GM12891 (cell line): ENCODE data around the gene VMP1.
"Not testable (repeated sequence)": the region's sequence is repeated elsewhere in the genome, so short reads cannot be mapped to it uniquely, and the experiment has no call there.

ENCODE experiments used
- DNase-seq: peaks from one replicate; pipeline ENCODE4 v3.0.0; 2011; ENCODE audit warnings: low spot score; ENCODE audit not compliant: insufficient read length
- FAIRE-seq: peaks from 2 replicates; lab custom pipeline; 2011; peaks lifted over from hg19 to GRCh38; lab: Jason Lieb, UNC
- PAX5 ChIP-seq: IDR thresholded peaks from 2 replicates; pipeline ENCODE4 v1.6.1; 2011; ENCODE audit warnings: low read length, moderate library complexity, mild to moderate bottlenecking; ENCODE audit not compliant: insufficient read depth, severe bottlenecking
- POLR2A ChIP-seq: IDR thresholded peaks from 2 replicates; pipeline ENCODE4 v1.6.1; 2011; ENCODE audit warnings: low read depth, low read length, control low read depth
- POLR2AphosphoS5 ChIP-seq: IDR thresholded peaks from 2 replicates; pipeline ENCODE4 v1.6.1; 2011; ENCODE audit warnings: low read depth, low read length, control low read depth
- POU2F2 ChIP-seq: IDR thresholded peaks from 2 replicates; pipeline ENCODE4 v1.6.1; 2011; ENCODE audit warnings: low read depth, mild to moderate bottlenecking, control low read depth, low read length, moderate library complexity
- SPI1 ChIP-seq: IDR thresholded peaks from 2 replicates; pipeline ENCODE4 v1.6.1; 2011; ENCODE audit warnings: low read depth, low read length, control low read depth
- TAF1 ChIP-seq: IDR thresholded peaks from 2 replicates; pipeline ENCODE4 v1.6.1; 2011; ENCODE audit warnings: low read depth, low read length, control low read depth

VMP1 gene

DNA sequence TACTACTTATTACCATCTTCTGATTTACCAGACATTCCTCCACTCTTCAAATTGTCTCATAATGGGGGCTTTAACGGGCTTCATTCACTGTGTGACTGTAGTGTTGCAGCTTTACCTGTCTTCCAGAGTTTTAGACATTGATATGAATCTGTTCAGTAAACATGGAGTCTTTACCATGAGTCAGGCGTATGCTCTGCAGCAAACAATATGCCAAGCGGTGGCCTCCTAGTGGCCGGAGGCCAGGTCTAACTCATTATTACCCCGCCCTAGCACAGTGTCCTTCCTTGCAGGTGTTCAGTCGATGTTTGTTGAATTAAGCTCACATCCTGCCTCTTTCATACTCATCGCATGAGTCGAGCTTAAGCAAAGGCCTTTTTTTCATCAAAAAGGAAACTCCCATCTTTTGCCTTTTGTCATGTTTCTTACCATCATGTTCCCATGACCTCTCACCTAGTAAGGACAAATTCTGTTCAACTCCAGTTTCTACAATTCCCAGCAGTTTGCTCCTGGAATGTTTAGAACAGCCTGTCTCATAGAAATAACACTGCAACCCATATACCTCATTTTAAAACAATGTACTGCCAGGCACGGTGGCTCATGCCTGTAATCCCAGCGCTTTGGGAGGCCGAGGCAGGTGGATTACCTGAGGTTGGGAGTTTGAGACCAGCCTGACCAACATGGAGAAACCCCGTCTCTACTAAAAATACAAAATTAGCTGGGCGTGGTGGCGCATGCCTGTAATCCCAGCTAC lies 145.9 kb downstream of the VMP1 start:
- FAIRE-seq = peak; percentile 72

DNA sequence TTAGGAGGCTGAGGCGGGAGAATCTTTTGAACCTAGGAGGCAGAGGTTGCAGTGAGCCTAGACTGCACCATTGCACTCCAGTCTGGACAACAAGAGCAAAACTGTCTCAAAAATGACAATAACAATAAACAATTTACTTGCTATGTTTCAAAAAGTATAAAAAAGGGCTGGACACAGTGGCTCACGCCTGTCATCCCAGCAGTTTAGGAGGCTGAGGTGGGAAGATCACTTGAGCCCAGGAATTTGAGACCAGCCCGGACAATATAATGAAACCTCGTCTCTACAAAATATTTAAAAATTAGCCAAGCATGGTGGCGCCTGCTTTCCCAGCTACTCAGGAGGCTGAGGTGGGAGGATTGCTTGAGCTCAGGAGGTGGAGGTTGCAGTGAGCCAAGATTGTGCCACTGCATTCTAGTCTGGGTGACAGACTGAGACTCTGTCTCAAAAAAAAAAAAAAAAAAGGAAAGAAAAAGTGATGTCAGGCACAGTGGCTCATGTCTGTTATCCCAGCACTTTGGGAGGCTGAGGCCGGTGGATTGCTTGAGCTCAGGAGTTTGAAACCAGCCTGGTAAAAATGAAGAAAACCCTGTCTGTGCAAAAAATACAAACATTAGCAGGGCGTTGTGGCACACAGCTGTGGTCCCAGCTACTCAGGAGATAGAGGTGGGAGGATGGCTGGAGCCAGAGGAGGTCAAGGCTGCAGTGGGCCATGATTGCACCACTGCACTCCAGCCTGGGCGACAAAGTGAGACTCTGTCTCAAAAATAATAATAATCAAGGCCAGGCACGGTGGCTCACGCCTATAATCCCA lies 146.7 kb downstream of the VMP1 start:
- not testable (repeated sequence) for DNase-seq, FAIRE-seq

More for the DNA sequence above, 145.9 kb downstream of the VMP1 start:
- TF ChIP-seq POLR2AphosphoS5 (no peak), POU2F2 (no peak)
- DNase-seq = peak; percentile 23

DNA sequence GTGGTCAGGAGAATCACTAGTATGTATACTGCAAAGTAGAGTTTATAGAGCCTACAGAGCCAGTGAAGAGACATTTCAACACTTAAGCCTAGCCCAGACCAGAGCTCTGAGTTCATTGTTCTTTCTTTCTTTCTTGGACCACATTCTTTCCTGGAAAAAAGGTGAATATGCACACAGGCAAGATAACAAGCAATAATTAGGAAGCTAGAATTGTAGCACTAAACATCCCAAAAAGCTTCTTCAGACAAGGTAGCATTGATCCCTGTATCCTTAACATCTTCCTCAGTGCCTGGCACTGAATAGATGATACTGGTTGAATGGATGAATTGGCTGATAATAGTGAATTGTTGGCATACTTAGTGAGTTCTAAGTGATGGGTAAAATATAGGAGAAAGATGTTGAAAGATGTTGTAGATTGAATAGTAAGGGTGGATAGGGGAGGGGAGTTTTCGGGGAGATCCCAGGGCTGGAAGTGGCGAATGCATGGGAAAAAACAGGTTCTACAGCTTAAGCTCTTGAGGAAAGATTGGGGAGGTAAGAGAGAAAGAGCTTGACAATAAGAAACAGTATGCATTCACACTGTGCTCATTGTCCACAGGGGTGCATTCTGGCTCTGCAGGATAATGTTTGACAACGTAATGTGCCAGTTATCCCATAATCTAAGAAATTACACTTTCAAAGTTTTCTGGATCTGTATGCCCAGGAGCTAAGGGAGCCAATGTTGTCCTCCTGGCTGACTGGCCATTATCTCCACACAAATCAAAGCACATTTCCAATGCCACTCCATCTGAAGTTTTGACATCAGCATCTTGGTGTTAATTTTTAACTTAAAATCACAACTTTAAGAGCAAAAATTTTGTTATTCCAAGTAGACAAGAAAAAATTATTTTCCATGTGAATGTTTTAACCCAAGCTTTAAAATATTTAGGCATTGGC lies 149.7 kb downstream of the VMP1 start:
- no peak for FAIRE-seq
- DNase-seq = no peak
- TF ChIP-seq POU2F2 = no peak
- TF ChIP-seq POLR2AphosphoS5 = no peak
- no peak for TF ChIP-seq TAF1
- TF ChIP-seq POLR2A = no peak
- TF ChIP-seq SPI1 = no peak
- no peak for TF ChIP-seq PAX5

DNA sequence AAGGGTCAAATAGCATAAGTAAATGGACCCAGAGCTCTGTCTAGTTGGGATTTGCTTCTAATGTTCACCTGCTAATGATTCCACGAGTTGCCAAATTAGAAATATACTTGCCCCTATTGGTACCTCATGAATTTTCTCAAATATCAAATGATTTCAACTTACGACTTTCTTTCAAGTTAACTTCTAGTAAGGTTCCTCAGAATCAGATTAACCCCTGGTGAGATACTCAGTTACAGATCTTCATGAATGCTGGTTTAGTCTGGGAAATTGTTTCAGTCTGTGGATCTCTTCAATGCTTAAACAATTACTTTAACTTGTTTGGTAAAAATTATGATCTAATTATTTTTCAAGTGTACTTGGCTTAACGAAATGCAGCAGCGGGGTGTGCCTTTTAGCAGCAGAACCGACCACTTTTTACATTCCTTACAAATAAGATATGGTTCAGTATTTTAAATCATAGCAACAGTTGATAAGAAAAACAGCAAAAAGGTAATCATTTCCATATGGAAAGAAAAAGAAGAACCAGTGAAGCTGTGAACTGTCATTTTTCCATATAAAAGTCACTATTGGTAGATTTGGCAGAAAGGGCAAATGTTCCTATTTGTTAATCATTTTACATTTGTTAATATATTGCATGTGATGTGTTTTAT lies 150.8 kb downstream of the VMP1 start:
- no peak for FAIRE-seq
- TF ChIP-seq PAX5 = no peak
- DNase-seq = no peak

DNA sequence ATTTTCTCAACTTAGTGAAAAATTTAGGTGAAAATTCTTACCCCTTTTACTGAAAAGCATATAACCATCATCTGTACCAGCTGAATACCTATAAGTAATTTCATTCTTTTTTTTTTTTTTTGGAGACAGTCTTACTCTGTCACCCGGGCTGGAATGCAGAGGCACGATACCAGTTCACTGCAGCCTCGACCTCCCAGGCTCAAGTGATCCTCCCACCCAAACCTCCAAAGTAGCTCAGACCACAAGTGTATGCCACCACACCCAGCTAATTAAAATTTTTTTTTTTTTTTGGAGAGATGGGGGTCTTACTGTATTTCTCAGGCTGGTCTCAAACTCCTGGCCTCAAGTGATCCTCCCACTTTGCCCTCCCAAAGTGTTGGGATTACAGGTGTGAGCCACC lies 151.5 kb downstream of the VMP1 start:
- no peak for FAIRE-seq
- TF ChIP-seq TAF1 (no peak), POLR2AphosphoS5 (no peak), POLR2A (no peak)
- no peak for DNase-seq

DNA sequence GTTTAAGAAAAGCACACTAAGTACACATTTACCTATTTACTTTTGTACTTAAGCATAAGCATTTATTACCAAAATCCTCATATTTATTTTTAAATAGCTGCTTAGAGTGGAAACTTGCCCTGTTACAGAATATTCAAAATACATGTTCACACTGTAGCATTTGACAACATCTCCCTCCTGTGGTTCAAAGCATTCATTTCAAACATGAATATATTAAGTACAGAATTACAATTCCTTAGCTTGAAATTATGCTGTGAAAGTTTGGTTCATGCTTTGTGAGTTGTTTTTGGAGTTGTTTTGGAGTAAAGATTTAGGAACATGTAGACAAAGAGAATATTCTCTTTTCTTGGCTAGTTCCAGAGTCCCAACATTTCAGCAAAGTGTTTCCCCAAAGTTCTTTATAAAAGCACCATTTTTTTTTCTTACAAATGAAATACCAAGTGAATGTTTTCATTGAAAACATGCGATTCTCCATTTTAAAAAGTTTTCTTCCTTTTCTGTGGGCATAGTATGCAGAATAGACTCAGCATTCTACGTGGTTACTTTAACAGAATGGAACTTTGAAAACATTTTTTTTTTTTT lies 152.1 kb downstream of the VMP1 start:
- TF ChIP-seq POU2F2 (no peak), POLR2A (no peak), PAX5 (no peak), SPI1 (no peak)
- FAIRE-seq = no peak
- DNase-seq = no peak

DNA sequence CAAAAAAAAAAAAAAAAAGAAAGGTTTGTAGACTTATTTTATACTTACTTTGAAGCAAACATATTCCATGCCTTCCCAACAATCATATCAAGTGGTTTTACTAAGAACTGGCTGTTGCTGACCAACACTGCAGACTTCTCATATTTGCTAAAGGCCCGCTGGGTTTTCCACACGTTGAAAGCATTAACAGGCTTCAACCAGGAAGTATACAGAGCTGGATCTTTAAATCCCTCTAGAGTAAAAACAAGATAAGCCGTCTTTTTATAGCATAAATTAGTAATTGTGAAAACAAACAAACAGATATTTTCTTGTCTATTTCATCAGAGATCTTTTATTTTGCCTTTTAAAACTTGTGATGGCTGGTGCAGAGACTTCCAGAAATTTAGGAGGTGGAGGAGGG lies 156.2 kb downstream of the VMP1 start:
- no peak for TF ChIP-seq POLR2A
- TF ChIP-seq PAX5 = no peak
- TF ChIP-seq TAF1 = no peak
- no peak for TF ChIP-seq POU2F2
- TF ChIP-seq POLR2AphosphoS5 = no peak
- no peak for TF ChIP-seq SPI1
- DNase-seq = no peak
- no peak for FAIRE-seq

DNA sequence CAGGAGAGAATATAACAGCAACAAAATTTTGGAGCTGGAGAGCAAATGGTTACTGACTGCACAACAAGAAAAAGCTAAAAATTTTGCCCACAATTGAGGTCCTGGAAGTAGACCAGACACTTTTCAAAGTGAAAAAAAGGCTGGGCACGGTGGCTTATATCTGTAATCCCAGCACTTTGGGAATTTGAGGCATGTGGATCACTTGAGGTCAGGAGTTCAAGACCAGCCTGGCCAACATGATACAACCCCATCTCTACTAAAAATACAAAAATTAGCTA lies 162.4 kb downstream of the VMP1 start:
- FAIRE-seq (no peak), DNase-seq (no peak)
- TF ChIP-seq PAX5 (no peak), POLR2AphosphoS5 (no peak), POU2F2 (no peak), TAF1 (no peak), POLR2A (no peak)

DNA sequence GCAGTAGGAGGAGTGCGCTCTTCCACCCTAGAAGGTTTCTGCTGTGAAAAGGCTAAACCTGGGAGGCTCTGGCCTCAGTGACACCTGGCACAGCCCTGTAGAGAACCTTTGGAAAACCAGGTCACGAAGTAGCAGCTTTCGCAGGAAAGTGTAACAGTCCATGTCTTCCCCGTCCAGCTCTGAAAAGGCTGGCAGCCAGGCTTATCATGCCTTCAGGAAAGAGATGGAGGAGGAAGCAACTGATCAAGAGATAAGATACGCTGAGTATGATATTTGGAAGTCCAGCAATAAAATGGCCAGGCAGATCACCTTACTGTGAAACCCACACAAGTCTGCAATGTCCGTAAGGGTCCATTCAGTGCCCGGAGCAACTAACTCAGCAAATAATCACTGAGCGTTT lies 163.0 kb downstream of the VMP1 start:
- DNase-seq (no peak), FAIRE-seq (no peak)
- no peak for TF ChIP-seq TAF1
- no peak for TF ChIP-seq POLR2AphosphoS5
- TF ChIP-seq POU2F2 = no peak
- no peak for TF ChIP-seq PAX5
- no peak for TF ChIP-seq POLR2A
- TF ChIP-seq SPI1 = no peak
